DOHH2 (cell line): ENCODE results near the gene SLC26A8.

Experiments
- H3F3A ChIP-seq: fragments of 200-600 bp; sonication (generic), shearing (Covaris generic); 2 replicates; pipeline ENCODE4 v1.6.0; 2016; ENCODE audit warnings: antibody characterized with exemption, mild to moderate bottlenecking; ENCODE audit not compliant: control insufficient read depth, insufficient read depth
- H3K27ac ChIP-seq: fragments of 200-600 bp; sonication (generic); 2 replicates; pipeline ENCODE4 v1.5.1; 2014; ENCODE audit warnings: low read depth, mild to moderate bottlenecking, low read length, moderate library complexity
- H3K27me3 ChIP-seq: fragments of 200-600 bp; sonication (generic); 2 replicates; pipeline ENCODE4 v1.6.1; 2014; ENCODE audit warnings: mild to moderate bottlenecking, low read length, mixed read lengths; ENCODE audit not compliant: control insufficient read depth
- H3K36me3 ChIP-seq: fragments of 200-600 bp; sonication (generic); 2 replicates; pipeline ENCODE4 v1.6.1; 2014; ENCODE audit warnings: mild to moderate bottlenecking, low read length, moderate library complexity, mixed read lengths; ENCODE audit not compliant: control insufficient read depth
- H3K4me1 ChIP-seq: fragments of 200-600 bp; sonication (generic); 2 replicates; pipeline ENCODE4 v1.6.1; 2014; ENCODE audit warnings: mild to moderate bottlenecking, low read length, mixed read lengths; ENCODE audit not compliant: control insufficient read depth
- H3K4me2 ChIP-seq: fragments of 200-600 bp; sonication (generic); 2 replicates; pipeline ENCODE4 v1.6.0; 2014; ENCODE audit warnings: mild to moderate bottlenecking, low read length, moderate library complexity
- H3K4me3 ChIP-seq: fragments of 200-600 bp; sonication (generic); 2 replicates; pipeline ENCODE4 v1.5.1; 2014; ENCODE audit warnings: mild to moderate bottlenecking, low read length, mixed read lengths
- H3K79me2 ChIP-seq: fragments of 200-600 bp; sonication (generic); 2 replicates; pipeline ENCODE4 v1.6.1; 2014; ENCODE audit warnings: mild to moderate bottlenecking, low read length, mixed read lengths; ENCODE audit not compliant: control insufficient read depth
- H3K9me2 ChIP-seq: fragments of 200-600 bp; sonication (generic); replicated peaks from 2 replicates; pipeline ENCODE4 v1.6.1; 2014; ENCODE audit warnings: mild to moderate bottlenecking, low read length, mixed read lengths; ENCODE audit not compliant: control insufficient read depth
- H3K9me3 ChIP-seq: fragments of 200-600 bp; sonication (generic); 2 replicates; pipeline ENCODE4 v1.6.1; 2014; ENCODE audit warnings: antibody characterized with exemption, low read length, mixed read lengths; ENCODE audit not compliant: control insufficient read depth, insufficient read depth
- H4K20me1 ChIP-seq: fragments of 200-600 bp; sonication (generic); 2 replicates; pipeline ENCODE4 v1.6.0; 2014; ENCODE audit warnings: low read depth, mild to moderate bottlenecking, antibody characterized with exemption, low read length, moderate library complexity; ENCODE audit not compliant: control insufficient read depth, insufficient read depth
- EZH2phosphoT487 ChIP-seq: fragments of 200-600 bp; sonication (generic); IDR thresholded peaks from 2 replicates; pipeline ENCODE4 v1.6.1; 2017; ENCODE audit warnings: borderline replicate concordance, mild to moderate bottlenecking, antibody characterized with exemption, low read length, moderate library complexity, mixed read lengths
- TF ChIP-seq, protein P1 (sequence below): fragments of 200-600 bp; sonication (generic); IDR thresholded peaks from one replicate; pipeline ENCODE4 v1.5.1; 2014; ENCODE audit warnings: antibody characterized with exemption, mild to moderate bottlenecking, low read depth, low read length; ENCODE audit not compliant: poor library complexity, severe bottlenecking

The SLC26A8 gene

DNA sequence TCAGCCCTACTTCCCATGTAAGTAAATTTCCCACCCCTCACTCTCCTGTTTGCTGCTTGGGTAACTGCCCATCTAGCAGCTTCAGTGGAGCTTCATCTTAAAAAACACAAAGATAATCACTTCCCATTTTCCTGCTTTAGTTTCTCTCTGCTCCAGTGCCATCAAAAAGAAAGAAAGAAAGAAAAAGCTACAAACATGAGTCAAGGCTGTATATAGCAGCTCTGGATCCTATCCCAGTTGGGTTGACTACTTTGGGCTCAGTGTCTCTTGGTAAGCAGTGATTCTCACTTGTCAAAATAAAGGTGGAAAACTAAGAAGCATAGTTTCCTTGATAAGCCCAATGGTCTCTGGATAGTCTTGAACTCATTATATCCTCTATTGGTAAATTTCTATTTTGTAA lies 54.8 kb downstream of the SLC26A8 start:
- Histone ChIP-seq H3K36me3 (no peaks in the 10 kb centered on the region), H3K4me3 (no peak overlapping the region), H3K4me2 (no peak overlapping the region), H3K4me1 (no peaks in the 10 kb centered on the region), H3K9me3 (no peaks in the 10 kb centered on the region), H3K27ac (no peak overlapping the region), H4K20me1 (no peaks in the 10 kb centered on the region), H3K9me2 (no peaks in the 10 kb centered on the region), H3F3A (no peaks in the 10 kb centered on the region), H3K79me2 (no peaks in the 10 kb centered on the region), H3K27me3 (0 out of 2 replicates have a peak, but pooled peaks cover 2% of the 10 kb centered on the region)
- TF ChIP-seq, protein P1, sequence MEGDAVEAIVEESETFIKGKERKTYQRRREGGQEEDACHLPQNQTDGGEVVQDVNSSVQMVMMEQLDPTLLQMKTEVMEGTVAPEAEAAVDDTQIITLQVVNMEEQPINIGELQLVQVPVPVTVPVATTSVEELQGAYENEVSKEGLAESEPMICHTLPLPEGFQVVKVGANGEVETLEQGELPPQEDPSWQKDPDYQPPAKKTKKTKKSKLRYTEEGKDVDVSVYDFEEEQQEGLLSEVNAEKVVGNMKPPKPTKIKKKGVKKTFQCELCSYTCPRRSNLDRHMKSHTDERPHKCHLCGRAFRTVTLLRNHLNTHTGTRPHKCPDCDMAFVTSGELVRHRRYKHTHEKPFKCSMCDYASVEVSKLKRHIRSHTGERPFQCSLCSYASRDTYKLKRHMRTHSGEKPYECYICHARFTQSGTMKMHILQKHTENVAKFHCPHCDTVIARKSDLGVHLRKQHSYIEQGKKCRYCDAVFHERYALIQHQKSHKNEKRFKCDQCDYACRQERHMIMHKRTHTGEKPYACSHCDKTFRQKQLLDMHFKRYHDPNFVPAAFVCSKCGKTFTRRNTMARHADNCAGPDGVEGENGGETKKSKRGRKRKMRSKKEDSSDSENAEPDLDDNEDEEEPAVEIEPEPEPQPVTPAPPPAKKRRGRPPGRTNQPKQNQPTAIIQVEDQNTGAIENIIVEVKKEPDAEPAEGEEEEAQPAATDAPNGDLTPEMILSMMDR: no peak
- no peak for TF ChIP-seq EZH2phosphoT487

DNA sequence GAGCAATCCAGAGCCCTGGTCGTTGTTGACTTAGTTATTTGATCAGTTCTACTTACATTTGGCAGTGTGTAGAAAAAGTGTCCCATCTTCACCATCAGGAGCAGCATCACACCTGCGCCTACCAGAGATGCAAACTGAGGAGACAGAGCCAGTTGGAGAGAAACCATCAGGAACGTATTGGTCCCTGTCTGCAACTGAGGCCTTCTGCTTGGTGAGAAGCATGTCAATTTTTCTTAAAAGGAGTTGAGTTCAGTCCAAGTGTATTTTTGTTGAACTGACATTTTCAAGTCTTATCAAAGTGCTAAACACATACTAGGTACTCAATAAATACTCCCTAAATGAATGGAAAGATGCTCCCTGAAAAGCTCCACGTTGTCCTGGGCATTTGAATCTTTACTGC lies 55.6 kb downstream of the SLC26A8 start:
- Histone ChIP-seq H4K20me1 (no peaks in the 10 kb centered on the region), H3K36me3 (no peaks in the 10 kb centered on the region), H3F3A (no peaks in the 10 kb centered on the region), H3K27ac (no peak overlapping the region), H3K9me2 (no peaks in the 10 kb centered on the region), H3K4me1 (no peaks in the 10 kb centered on the region), H3K4me3 (no peak overlapping the region), H3K27me3 (peaks cover 4% of the 10 kb centered on the region; the same call in 1 of the 2 replicates), H3K9me3 (no peaks in the 10 kb centered on the region), H3K4me2 (no peak overlapping the region), H3K79me2 (no peaks in the 10 kb centered on the region)
- TF ChIP-seq, protein P1: no peak
- TF ChIP-seq EZH2phosphoT487: no peak

DNA sequence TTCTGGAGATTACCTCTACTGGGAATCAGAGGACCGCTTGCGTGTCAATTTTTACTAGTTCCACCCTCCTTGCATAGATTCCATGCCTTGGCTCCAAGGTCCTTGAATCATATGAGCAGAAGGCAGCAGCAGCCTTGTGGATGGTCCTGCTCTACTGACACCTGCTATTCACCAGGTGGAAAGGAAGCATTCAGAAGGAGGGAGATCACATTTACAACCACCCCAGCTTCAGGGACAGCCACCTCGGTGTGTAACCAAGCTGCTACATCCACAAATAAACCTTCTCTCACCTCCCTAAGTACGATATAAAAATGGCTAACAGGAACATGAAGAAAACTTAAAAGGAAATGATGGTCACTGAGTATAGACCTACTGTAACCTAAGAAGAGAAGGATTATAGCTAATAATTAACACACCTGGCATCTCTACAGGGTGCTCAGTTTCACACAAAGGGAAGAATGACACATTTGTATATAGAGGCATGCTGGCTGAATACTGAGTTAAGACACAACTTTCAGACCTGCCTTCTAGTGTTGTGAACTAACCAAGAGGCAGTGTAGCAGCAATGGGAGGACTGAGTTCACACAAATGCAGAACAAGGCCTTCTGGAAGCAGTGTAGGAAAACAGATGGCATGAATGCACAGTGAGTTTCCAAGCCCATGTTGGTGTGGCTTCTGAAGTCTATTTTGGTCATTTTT lies 57.2 kb downstream of the SLC26A8 start:
- TF ChIP-seq, protein P1: no peak
- no peak for TF ChIP-seq EZH2phosphoT487
- Histone ChIP-seq H3K27ac (no peak overlapping the region), H4K20me1 (no peaks in the 10 kb centered on the region), H3K27me3 (peaks cover 9% of the 10 kb centered on the region; the same call in 1 of the 2 replicates), H3K79me2 (no peaks in the 10 kb centered on the region), H3K4me2 (no peak overlapping the region), H3F3A (no peaks in the 10 kb centered on the region), H3K9me3 (no peaks in the 10 kb centered on the region), H3K36me3 (no peaks in the 10 kb centered on the region), H3K4me3 (no peak overlapping the region), H3K9me2 (no peaks in the 10 kb centered on the region), H3K4me1 (no peaks in the 10 kb centered on the region)
